PC-9 (cell line): ENCODE results near the gene SFSWAP.

Source experiments
- EZH2 ChIP-seq: fragments of 200-600 bp; sonication (generic); IDR thresholded peaks from 2 replicates; pipeline ENCODE4 v1.8.0; 2017; ENCODE audit warnings: antibody characterized with exemption, low read depth
- TF ChIP-seq, protein P1 (sequence below): fragments of 200-600 bp; sonication (generic); conservative IDR thresholded peaks from 2 replicates; pipeline ENCODE4 v1.6.1; 2017; ENCODE audit warnings: mixed run types, antibody characterized with exemption, mild to moderate bottlenecking, moderate library complexity

DNA sequence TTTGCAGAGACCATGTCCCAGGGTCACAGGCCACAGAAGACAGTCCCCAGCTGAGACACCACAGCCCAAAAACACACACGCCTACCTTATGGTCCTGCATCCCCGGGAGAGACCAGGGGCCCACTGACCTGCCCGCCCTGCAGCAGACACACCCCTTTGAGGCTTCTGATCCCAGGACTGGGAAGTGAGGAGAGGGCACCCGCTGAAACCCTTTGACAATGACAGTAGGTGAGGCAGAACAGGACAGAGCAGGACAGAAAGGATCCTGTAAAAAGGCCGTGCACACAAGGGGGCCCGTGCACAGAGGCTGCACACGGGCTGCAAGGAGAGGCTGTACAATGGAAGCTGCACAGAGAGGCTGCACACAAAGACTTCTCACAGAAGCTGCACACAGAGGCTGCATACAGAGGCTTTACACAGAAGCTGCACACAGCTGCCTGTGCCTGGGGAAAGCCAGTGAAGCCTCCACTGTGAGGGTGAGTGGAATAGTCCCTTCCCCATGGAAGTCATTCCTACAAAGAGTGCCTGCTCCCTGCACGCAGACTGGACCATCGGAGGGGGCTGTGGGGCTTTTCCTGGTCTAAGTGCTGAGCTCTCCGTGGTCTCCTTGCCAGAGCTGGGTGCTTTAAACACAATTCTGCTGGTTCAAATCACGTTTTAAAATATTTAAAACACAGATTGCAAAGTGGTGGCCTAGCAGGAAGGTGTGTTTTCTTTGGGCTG lies 16.6 kb upstream of the SFSWAP start:
- TF ChIP-seq, protein P1, sequence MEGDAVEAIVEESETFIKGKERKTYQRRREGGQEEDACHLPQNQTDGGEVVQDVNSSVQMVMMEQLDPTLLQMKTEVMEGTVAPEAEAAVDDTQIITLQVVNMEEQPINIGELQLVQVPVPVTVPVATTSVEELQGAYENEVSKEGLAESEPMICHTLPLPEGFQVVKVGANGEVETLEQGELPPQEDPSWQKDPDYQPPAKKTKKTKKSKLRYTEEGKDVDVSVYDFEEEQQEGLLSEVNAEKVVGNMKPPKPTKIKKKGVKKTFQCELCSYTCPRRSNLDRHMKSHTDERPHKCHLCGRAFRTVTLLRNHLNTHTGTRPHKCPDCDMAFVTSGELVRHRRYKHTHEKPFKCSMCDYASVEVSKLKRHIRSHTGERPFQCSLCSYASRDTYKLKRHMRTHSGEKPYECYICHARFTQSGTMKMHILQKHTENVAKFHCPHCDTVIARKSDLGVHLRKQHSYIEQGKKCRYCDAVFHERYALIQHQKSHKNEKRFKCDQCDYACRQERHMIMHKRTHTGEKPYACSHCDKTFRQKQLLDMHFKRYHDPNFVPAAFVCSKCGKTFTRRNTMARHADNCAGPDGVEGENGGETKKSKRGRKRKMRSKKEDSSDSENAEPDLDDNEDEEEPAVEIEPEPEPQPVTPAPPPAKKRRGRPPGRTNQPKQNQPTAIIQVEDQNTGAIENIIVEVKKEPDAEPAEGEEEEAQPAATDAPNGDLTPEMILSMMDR, result no peak
- no peak for TF ChIP-seq EZH2
